Upper lobe of left lung (tissue), 6 donors: ENCODE measurements around the gene CUX1. TPM values are rescaled to one million over a fixed set of nuclear protein-coding genes. Genes with fewer than 3 reads are reported as not detected.

Experiments used
- ATAC-seq, 2 donors: fragments of 200-7000 bp; cut with Tn5 transposase; one replicate each; pipeline ENCODE4 v1.9.1; 2022; ENCODE audit warnings: mild to moderate bottlenecking in 2 of 2, moderate library complexity in 2 of 2; ENCODE audit not compliant: low FRiP score in 2 of 2
- DNase-seq, 2 donors: peaks; one replicate each; pipeline ENCODE4 v3.0.0-alpha.2; 2019 to 2020
- H3K27ac ChIP-seq, 4 donors: fragments of 200-600 bp; sonication (generic); one replicate each; pipeline ENCODE4 v1.5.1; 2016 to 2019
- H3K27me3 ChIP-seq, 4 donors: fragments of 200-600 bp; sonication (generic); one replicate each; pipeline ENCODE4 v1.5.1; 2017 to 2019
- H3K36me3 ChIP-seq, 4 donors: fragments of 200-600 bp; sonication (generic); one replicate each; pipeline ENCODE4 v1.5.1; 2016 to 2019
- H3K4me1 ChIP-seq, 4 donors: fragments of 200-600 bp; sonication (generic); one replicate each; pipeline ENCODE4 v1.5.1; 2018 to 2019
- H3K4me3 ChIP-seq, 4 donors: fragments of 200-600 bp; sonication (generic); one replicate each; pipeline ENCODE4 v1.5.1; 2017 to 2019; ENCODE audit warnings: mild to moderate bottlenecking in 2 of 4, moderate library complexity in 1 of 4
- H3K9me3 ChIP-seq, 4 donors: fragments of 200-600 bp; sonication (generic); one replicate each; pipeline ENCODE4 v1.5.1; 2018 to 2019
- CTCF ChIP-seq, 6 experiments: fragments of 450-650 bp in 4 of 6; fragments of 200-600 bp in 2 of 6; sonication (generic) in 2 of 6; IDR thresholded peaks; one replicate each; pipeline ENCODE4 v1.5.1; 2016 to 2019; ENCODE audit warnings: antibody characterized with exemption in 6 of 6
- EP300 ChIP-seq, 4 donors: sonication (generic); formaldehyde crosslinking; IDR thresholded peaks; one replicate each; pipeline ENCODE4 v1.5.1; 2017; ENCODE audit warnings: antibody characterized with exemption in 4 of 4, control low read depth in 2 of 4
- POLR2A ChIP-seq, 4 donors: fragments of 450-650 bp; IDR thresholded peaks; one replicate each; pipeline ENCODE4 v1.5.1; 2016 to 2017; ENCODE audit warnings: antibody characterized with exemption in 4 of 4, mild to moderate bottlenecking in 2 of 4
- POLR2AphosphoS5 ChIP-seq, 2 donors: sonication (generic); formaldehyde crosslinking; IDR thresholded peaks; one replicate each; pipeline ENCODE4 v1.5.1; 2017; ENCODE audit warnings: antibody characterized with exemption in 2 of 2
- WGBS, 2 donors: methylation state at CpG; one replicate each; pipeline ENCODE4 v1.1.5; 2017 to 2018; 5-methylcytosine and 5-hydroxymethylcytosine counted together
- total RNA-seq, 6 donors: library from RNA; depleted of rRNA in 4 of 6; stranded (reverse); fragments of >200 nt in 4 of 6; gene quantifications; one replicate each; pipeline versions ENCODE4 v1.1.0 to v1.2.1, GENCODE V29; 2016 to 2021
- donor health status: DM: no; HTN: no; CAD: no; lungs with moderate emphysema.
- donor health status: DM: no; HTN: yes; CAD: no; lungs with severe emphysema.

The CUX1 gene
- total RNA-seq, 6 donors from 2014 or later: 106 to 188 (median 115) TPM

- Histone ChIP-seq H3K27me3 (no peaks in the 10 kb centered on the region), H3K4me1 (no peaks in the 10 kb centered on the region), H3K4me3 (no peak overlapping the region), H3K9me3 (no peaks in the 10 kb centered on the region), H3K36me3 (no peaks in the 10 kb centered on the region), H3K27ac (no peak overlapping the region)
- 62 to 64% methylated on average over 5 of the region's 6 CpGs for WGBS, 2 donors
- no peak for DNase-seq
- no peak for ATAC-seq
- no peak for TF ChIP-seq POLR2AphosphoS5 (IDR thresholded peaks at IDR 0.05)
- no peak for TF ChIP-seq POLR2A (IDR thresholded peaks at IDR 0.05)
- no peak for TF ChIP-seq EP300 (IDR thresholded peaks at IDR 0.05)
Measured at GRCh38 chr7:101998906-101999240, 181.4 kb downstream of the CUX1 start.

GRCh38 chr7:101999393-101999792 is 182.0 kb downstream of the CUX1 start:
- TF ChIP-seq POLR2A (IDR thresholded peaks at IDR 0.05) (no peak), POLR2AphosphoS5 (IDR thresholded peaks at IDR 0.05) (no peak), EP300 (IDR thresholded peaks at IDR 0.05) (no peak), CTCF (IDR thresholded peaks at IDR 0.05) (no peak)
- Histone ChIP-seq H3K9me3 (no peaks in the 10 kb centered on the region), H3K4me1 (no peaks in the 10 kb centered on the region), H3K27me3 (no peaks in the 10 kb centered on the region), H3K36me3 (no peaks in the 10 kb centered on the region), H3K4me3 (no peak overlapping the region), H3K27ac (no peak overlapping the region)
- ATAC-seq: no peak
- no peak for DNase-seq
- WGBS, 2 donors: 90 to 91% methylated on average over 9 of the region's 9 CpGs

- H3K4me1 ChIP-seq: no peaks in the 10 kb centered on the region
- no peaks in the 10 kb centered on the region for H3K9me3 ChIP-seq
- WGBS, 2 donors: 78 to 88% methylated on average over 9 of the region's 9 CpGs
- no peak for TF ChIP-seq POLR2AphosphoS5 (IDR thresholded peaks at IDR 0.05)
- TF ChIP-seq POLR2A (IDR thresholded peaks at IDR 0.05): no peak
- TF ChIP-seq CTCF (IDR thresholded peaks at IDR 0.05): no peak
- no peak for TF ChIP-seq EP300 (IDR thresholded peaks at IDR 0.05)
- no peak overlapping the region for H3K27ac ChIP-seq
- no peaks in the 10 kb centered on the region for H3K27me3 ChIP-seq
- H3K36me3 ChIP-seq: no peaks in the 10 kb centered on the region
- DNase-seq (no peak), ATAC-seq (no peak)
- no peak overlapping the region for H3K4me3 ChIP-seq
Measured at GRCh38 chr7:102000123-102000522, 182.7 kb downstream of the CUX1 start.

GRCh38 chr7:102004229-102004628 is 186.8 kb downstream of the CUX1 start:
- ATAC-seq (no peak), DNase-seq (no peak)
- Histone ChIP-seq H3K27me3 (no peaks in the 10 kb centered on the region), H3K36me3 (no peaks in the 10 kb centered on the region), H3K4me1 (no peaks in the 10 kb centered on the region), H3K9me3 (no peaks in the 10 kb centered on the region), H3K27ac (no peak overlapping the region), H3K4me3 (no peak overlapping the region)
- WGBS, 2 donors: 60 to 80% methylated on average over 4 of the region's 4 CpGs
- TF ChIP-seq POLR2A (IDR thresholded peaks at IDR 0.05): no peak
- no peak for TF ChIP-seq EP300 (IDR thresholded peaks at IDR 0.05)
- TF ChIP-seq POLR2AphosphoS5 (IDR thresholded peaks at IDR 0.05): no peak

- Histone ChIP-seq H3K36me3 (no peaks in the 10 kb centered on the region), H3K4me3 (no peak overlapping the region), H3K4me1 (no peaks in the 10 kb centered on the region), H3K27ac (no peak overlapping the region), H3K9me3 (no peaks in the 10 kb centered on the region), H3K27me3 (no peaks in the 10 kb centered on the region)
- TF ChIP-seq POLR2AphosphoS5 (IDR thresholded peaks at IDR 0.05) (no peak), EP300 (IDR thresholded peaks at IDR 0.05) (no peak), POLR2A (IDR thresholded peaks at IDR 0.05) (no peak), CTCF (IDR thresholded peaks at IDR 0.05) (no peak)
- WGBS, 2 donors: 91 to 99% methylated on average over 7 of the region's 7 CpGs
- DNase-seq (no peak), ATAC-seq (no peak)
Measured at GRCh38 chr7:102004848-102005247, 187.4 kb downstream of the CUX1 start.

- DNase-seq (no peak), ATAC-seq (no peak)
- no peaks in the 10 kb centered on the region for H3K9me3 ChIP-seq
- 94 to 95% methylated on average over 22 to 23 of the region's 23 CpGs for WGBS, 2 donors
- H3K4me1 ChIP-seq: no peaks in the 10 kb centered on the region
- H3K27me3 ChIP-seq: no peaks in the 10 kb centered on the region
- no peak overlapping the region for H3K27ac ChIP-seq
- H3K36me3 ChIP-seq: no peaks in the 10 kb centered on the region
- H3K4me3 ChIP-seq: no peak overlapping the region
- no peak for TF ChIP-seq EP300 (IDR thresholded peaks at IDR 0.05)
- no peak for TF ChIP-seq POLR2AphosphoS5 (IDR thresholded peaks at IDR 0.05)
- no peak for TF ChIP-seq CTCF (IDR thresholded peaks at IDR 0.05)
- TF ChIP-seq POLR2A (IDR thresholded peaks at IDR 0.05): no peak
Measured at GRCh38 chr7:102005933-102006480, 188.6 kb downstream of the CUX1 start.
